Muscle layer of duodenum (tissue), 2 donors: ENCODE measurements around the gene CRACR2A.

Experiments
- H3K27ac ChIP-seq: one replicate; pipeline ENCODE4 v1.7.0; 2013; ENCODE audit warnings: mild to moderate bottlenecking, low read length
- H3K27me3 ChIP-seq: one replicate; pipeline ENCODE4 v1.7.0; 2013; ENCODE audit warnings: low read depth, mild to moderate bottlenecking, control low read depth, low read length
- H3K36me3 ChIP-seq, 2 donors: one replicate each; pipeline ENCODE4 v1.7.0; 2013; ENCODE audit warnings: low read length in 2 of 2, control low read depth in 1 of 2, mild to moderate bottlenecking in 1 of 2; ENCODE audit not compliant: insufficient read depth in 2 of 2, control insufficient read depth in 1 of 2
- H3K4me1 ChIP-seq, 2 donors: one replicate each; pipeline ENCODE4 v1.7.0; 2013; ENCODE audit warnings: low read length in 2 of 2, mild to moderate bottlenecking in 2 of 2, control low read depth in 1 of 2, moderate library complexity in 1 of 2; ENCODE audit not compliant: insufficient read depth in 2 of 2, control insufficient read depth in 1 of 2
- H3K4me3 ChIP-seq, 2 donors: one replicate each; pipeline ENCODE4 v1.7.0; 2013; ENCODE audit warnings: low read length in 2 of 2, low read depth in 1 of 2, mild to moderate bottlenecking in 1 of 2
- H3K9me3 ChIP-seq, 2 donors: one replicate each; pipeline ENCODE4 v1.7.0; 2013; ENCODE audit warnings: low read length in 2 of 2, control low read depth in 1 of 2, mild to moderate bottlenecking in 1 of 2; ENCODE audit not compliant: control insufficient read depth in 1 of 2
- donor health status: healthy.

The CRACR2A gene

DNA sequence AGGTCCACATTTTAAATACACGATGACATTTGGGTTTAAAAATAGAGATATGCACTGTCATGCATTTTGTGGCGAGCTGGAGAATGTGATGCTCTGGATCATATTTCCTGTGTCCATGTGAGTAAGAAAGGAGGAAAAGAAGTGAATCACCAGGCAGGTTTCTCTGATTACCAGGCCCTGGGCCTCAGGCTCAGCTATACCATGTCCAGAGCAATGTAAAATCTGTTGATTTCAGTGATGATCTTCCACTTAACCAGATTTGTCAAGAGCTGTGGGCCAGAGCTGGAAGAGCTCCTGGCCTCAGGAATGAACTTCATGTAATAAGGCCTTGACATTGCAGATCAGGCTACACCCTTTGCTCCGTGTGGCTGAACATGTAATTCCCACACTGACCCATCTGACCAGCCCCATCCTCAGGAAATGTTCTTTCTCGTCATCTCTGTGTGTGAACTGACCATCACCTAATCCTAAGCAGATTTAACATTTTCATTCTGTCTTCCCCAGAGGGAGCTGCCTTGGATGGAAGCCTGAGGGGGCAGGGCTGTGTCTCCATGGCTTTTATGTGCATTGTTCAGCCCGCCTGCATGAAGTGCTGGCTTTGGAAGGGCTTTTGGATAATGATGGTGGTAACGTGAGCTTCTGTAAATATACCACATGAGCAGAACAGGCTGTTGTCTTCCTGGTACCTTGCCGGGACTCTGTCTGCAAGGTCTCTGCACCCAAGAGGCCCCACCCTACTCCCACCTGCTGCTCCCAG, 54.5 kb downstream of the CRACR2A start:
- Histone ChIP-seq H3K36me3 (peaks cover 0 to 2% of the 10 kb centered on the region in 2 donors), H3K4me1 (no peaks in the 10 kb centered on the region), H3K4me3 (no peak overlapping the region), H3K27ac (peak overlapping the region; percentile 26), H3K27me3 (no peaks in the 10 kb centered on the region), H3K9me3 (no peaks in the 10 kb centered on the region)

DNA sequence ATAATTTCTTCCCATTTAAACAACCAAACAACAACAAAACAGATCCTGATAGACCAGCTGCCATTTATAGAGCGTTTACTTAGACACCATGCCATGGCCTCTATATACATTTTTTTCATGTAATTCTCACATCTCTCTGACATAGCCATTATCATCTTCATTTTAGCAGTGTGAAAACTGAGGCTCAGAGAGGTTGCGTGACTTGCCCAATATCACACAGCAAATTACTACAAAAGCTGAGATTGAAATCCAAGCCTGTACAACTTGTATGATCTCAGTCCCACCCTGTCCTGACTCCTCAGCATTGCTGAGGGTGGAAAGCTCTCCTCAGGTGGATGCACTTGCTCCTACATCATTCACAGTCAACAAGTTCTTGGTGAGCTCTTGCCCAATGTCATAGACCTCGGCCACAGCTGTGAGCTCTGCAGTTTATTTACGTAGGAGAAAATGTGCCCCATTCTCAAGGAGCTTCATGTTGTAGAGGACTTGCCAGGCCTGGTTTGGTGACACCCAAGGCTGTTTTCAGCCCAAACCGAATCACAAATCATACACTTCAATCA, 55.5 kb downstream of the CRACR2A start:
- Histone ChIP-seq H3K27me3 (no peaks in the 10 kb centered on the region), H3K27ac (no peak overlapping the region), H3K36me3 (peaks cover 0 to 4% of the 10 kb centered on the region in 2 donors), H3K4me3 (no peak overlapping the region), H3K9me3 (no peaks in the 10 kb centered on the region), H3K4me1 (no peaks in the 10 kb centered on the region)

DNA sequence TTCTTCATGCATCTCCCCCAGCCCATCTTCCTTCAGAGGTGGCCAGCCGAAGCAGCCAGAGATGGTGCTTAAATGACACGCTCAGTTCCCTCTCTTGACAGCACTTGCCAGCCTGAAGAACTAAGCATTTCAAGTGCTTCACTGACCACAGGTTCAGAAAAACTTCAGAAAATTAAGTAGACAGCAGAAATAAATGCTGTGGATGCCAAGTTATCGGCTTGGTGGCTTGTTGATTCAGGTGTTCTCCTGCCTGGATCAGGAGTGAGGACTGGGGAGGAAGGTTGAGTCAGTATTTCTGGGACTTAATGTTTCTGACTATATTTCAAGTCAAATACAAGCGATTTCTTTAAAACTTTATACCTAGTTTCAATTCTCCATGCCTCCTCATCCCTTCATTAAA, 58.2 kb downstream of the CRACR2A start:
- peaks cover 0 to 4% of the 10 kb centered on the region in 2 donors for H3K36me3 ChIP-seq

DNA sequence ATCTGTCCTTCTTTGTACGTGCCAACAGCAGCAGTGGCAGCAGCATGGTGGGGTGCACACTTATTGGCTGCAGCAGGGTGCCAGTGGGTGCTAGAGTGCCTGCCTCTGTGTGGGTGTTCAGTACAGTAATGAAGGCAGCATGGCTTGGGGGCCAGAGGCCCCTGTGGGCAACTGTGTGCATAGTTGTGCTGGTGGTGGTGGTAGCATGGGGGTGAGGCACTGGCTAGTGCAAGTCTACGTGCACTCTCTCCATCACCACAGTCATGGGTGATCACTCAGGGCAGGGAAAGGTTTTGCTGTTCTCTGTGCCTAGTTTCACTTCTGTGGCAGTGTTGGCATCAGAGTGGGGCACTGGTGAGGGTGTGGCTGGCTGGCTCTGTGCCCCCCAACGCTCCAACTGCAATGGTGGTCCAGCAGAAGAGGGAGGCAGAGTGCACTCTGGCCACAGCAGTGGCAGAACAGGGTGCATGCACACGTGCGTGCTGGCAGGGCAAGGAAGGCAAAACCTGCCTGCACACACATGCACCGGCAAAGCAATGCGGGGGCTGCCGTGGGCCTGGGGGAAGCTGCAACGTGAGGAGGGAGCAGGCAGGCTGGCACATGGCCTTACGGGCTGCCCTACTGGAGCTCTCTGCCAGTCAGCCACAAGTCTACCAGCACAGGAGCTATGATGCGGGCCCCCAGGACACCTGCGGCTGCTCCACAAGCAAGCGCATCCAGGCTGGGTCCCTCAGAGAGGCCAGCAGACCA, 60.1 kb downstream of the CRACR2A start:
- Histone ChIP-seq H3K27ac (no peak overlapping the region), H3K4me3 (no peak overlapping the region), H3K27me3 (no peaks in the 10 kb centered on the region), H3K36me3 (peaks cover 0 to 4% of the 10 kb centered on the region in 2 donors), H3K9me3 (no peaks in the 10 kb centered on the region), H3K4me1 (no peaks in the 10 kb centered on the region)

More for the DNA sequence above, 58.2 kb downstream of the CRACR2A start:
- Histone ChIP-seq H3K9me3 (no peaks in the 10 kb centered on the region), H3K27me3 (no peaks in the 10 kb centered on the region), H3K4me1 (no peaks in the 10 kb centered on the region), H3K4me3 (no peak overlapping the region), H3K27ac (no peak overlapping the region)

DNA sequence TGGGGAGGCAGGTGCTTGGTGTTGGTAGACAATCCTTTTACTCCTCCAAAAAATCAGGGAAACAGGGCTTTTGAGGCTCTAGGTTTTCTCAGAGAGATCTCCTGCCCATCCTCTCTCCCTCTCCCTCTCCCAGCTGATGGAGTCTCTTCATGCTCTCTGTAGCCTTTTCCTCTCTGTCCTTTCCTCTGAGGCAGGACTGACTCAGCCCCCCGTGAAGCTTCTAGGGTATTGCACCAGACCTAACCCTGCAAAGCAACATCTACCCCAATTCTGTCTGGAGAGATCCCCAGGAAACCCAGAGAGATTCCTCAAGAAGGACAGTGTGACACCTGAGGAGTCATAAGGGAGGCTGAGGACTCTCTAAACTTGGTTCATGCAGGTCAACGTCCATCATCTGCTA, 66.4 kb downstream of the CRACR2A start:
- H3K9me3 ChIP-seq = no peaks in the 10 kb centered on the region
- H3K4me3 ChIP-seq = no peak overlapping the region
- H3K36me3 ChIP-seq = no peaks in the 10 kb centered on the region
- H3K4me1 ChIP-seq = peaks cover 0 to 5% of the 10 kb centered on the region in 2 donors
- H3K27ac ChIP-seq = no peak overlapping the region
- no peaks in the 10 kb centered on the region for H3K27me3 ChIP-seq

DNA sequence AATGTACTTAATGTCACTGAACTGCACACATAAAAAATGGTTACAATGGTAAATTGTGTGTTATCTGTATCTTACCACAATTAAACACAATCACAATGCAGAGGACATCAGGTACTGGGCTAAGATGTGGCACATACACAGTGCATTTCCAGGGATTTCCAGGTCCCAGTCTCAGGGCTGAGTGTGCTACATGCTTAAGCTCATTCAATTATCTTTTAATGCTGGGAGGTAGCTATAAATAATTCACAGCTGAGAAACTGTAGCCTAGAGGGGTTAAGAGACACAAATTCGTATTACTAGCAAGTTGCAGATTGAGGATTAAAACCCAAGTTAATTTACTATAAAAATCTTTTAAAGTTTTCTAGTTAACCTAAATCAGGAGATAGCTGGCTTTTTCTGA, 67.1 kb downstream of the CRACR2A start:
- H3K9me3 ChIP-seq = no peaks in the 10 kb centered on the region
- no peak overlapping the region for H3K27ac ChIP-seq
- no peaks in the 10 kb centered on the region for H3K27me3 ChIP-seq
- H3K36me3 ChIP-seq = no peaks in the 10 kb centered on the region
- H3K4me1 ChIP-seq = peaks cover 0 to 11% of the 10 kb centered on the region in 2 donors
- no peak overlapping the region for H3K4me3 ChIP-seq

DNA sequence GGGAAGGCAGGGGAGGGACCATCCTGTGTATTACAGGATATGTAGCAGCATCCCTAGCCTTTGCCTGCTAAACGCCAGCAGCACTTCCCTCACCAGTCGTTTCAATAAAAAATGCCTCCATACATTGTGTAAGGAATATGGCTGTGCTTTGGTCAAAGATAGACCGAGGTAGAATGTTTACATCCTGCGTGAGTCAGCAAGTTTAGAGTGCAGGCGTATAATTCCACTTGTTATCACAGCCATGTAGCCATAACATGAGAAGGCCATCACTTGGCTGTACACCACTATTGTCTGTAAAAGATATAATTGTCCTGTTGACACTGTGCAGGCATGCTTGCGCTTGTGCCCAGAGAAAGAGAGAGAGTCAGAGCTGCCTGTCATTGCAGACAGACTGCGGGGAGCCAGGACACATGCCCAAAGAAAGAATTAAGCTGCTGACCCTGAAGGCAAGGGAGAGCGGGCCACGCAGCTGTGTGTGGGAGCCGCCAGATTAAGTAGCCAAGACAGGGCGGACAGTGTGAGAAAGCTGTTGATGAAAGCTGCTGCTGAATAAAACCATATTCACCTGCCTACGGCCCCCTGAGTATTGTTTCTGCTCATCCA, 68.4 kb downstream of the CRACR2A start:
- no peaks in the 10 kb centered on the region for H3K27me3 ChIP-seq
- no peak overlapping the region for H3K27ac ChIP-seq
- no peaks in the 10 kb centered on the region for H3K9me3 ChIP-seq
- no peak overlapping the region for H3K4me3 ChIP-seq
- H3K36me3 ChIP-seq = peaks cover 3 to 5% of the 10 kb centered on the region in 2 donors
- peaks cover 0 to 11% of the 10 kb centered on the region in 2 donors for H3K4me1 ChIP-seq

DNA sequence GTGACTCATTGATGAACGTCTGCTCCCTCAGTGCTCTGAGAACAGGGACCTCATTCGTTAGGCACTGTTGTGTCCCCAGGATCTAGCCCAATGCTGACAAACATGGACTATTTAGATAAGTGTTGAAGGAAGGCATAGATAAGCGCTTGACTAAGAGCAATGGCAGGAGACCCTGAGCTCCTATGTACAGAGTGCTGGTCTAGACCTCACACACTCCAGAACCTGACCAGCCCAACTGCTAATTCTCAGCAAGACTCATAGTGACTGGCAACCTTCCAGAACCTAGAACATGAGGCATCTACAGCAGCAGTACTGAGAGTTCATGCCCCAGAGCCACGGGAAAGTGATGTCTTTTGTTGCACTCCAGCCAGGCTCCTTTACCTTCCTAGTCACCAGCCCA, 69.2 kb downstream of the CRACR2A start:
- H3K4me3 ChIP-seq = no peak overlapping the region
- no peaks in the 10 kb centered on the region for H3K27me3 ChIP-seq
- H3K36me3 ChIP-seq = peaks cover 6 to 9% of the 10 kb centered on the region in 2 donors
- H3K27ac ChIP-seq = no peak overlapping the region
- H3K4me1 ChIP-seq = peaks cover 0 to 11% of the 10 kb centered on the region in 2 donors
- H3K9me3 ChIP-seq = no peaks in the 10 kb centered on the region

DNA sequence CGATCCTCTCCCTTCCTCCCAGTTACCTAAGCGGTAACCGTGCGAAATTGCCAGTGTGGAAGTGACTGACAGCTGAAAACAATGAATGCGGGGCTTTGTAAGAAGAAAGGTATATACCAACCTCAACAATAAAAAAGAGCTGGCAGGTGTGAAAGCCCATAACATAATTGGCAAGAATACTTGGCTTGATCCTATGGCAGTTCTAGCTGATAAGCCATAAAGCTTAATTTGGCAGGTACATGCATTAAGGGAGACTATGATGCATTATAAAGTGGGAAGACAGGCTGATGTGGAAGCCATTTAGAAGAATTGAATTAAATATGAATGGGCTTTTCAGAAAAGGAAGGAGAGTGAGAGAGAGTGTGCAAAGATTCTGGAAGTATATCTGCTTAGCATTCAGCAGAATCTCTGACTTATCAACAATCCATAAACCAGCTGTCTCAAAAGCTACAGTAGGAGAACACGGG, 71.3 kb downstream of the CRACR2A start:
- Histone ChIP-seq H3K27me3 (no peaks in the 10 kb centered on the region), H3K9me3 (no peaks in the 10 kb centered on the region), H3K36me3 (peaks cover 13 to 15% of the 10 kb centered on the region in 2 donors), H3K27ac (no peak overlapping the region), H3K4me3 (no peak overlapping the region), H3K4me1 (peaks cover 0 to 11% of the 10 kb centered on the region in 2 donors)

DNA sequence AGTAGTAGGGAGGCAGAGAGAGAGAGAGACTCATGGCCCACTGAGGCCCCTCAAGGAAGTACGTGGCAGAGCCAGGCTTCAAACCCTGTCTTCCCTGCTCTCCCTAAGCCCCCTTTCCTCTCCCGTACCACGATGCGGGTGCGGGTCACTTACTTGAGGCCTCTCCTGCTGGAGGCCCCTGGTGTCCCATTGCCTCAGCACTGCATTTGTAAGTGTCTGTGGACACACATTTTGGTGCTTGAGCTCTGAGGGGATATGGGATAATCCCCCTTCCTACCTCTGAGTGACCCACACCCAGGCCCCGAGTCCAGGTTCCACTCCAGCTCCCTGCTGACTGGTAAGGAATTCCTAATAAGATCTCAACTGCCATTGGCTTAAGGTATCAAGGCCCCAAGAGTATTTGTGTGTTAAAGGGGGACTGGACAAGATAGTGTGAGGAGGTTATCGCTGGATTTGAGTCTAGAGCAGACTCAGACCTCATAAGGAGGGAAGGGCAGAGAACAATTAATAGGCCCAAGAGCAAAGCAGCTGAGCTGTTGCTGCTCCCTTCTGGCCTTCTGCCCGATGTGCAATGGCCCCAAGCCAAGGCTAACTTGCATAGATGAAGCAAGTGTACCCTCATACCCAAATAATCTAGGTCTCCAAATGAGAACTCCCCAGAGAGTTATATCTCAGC, 71.9 kb downstream of the CRACR2A start:
- Histone ChIP-seq H3K27me3 (no peaks in the 10 kb centered on the region), H3K36me3 (peaks cover 13 to 15% of the 10 kb centered on the region in 2 donors), H3K27ac (no peak overlapping the region), H3K4me1 (peaks cover 0 to 11% of the 10 kb centered on the region in 2 donors), H3K9me3 (no peaks in the 10 kb centered on the region), H3K4me3 (no peak overlapping the region)
